Loucy (cell line): ENCODE measurements around the gene RPS5.

Experiments used
- H2AFZ ChIP-seq: fragments of 200-600 bp; sonication (generic); 2 replicates; pipeline ENCODE4 v1.6.0; 2016; ENCODE audit warnings: antibody characterized with exemption, mild to moderate bottlenecking, low read length, moderate library complexity
- H3F3A ChIP-seq: fragments of 200-600 bp; 2 replicates; pipeline ENCODE4 v1.6.0; 2016; ENCODE audit warnings: antibody characterized with exemption, low read depth, mild to moderate bottlenecking
- H3K27me3 ChIP-seq: fragments of 200-600 bp; sonication (generic); 2 replicates; pipeline ENCODE4 v1.6.1; 2014; ENCODE audit warnings: low read length, mild to moderate bottlenecking; ENCODE audit not compliant: insufficient read depth, poor library complexity, severe bottlenecking
- H3K36me3 ChIP-seq: fragments of 200-600 bp; sonication (generic); 2 replicates; pipeline ENCODE4 v1.6.1; 2016; ENCODE audit warnings: low read length; ENCODE audit not compliant: insufficient read depth
- H3K4me1 ChIP-seq: fragments of 200-600 bp; sonication (generic); 2 replicates; pipeline ENCODE4 v1.5.1; 2014; ENCODE audit warnings: low read length, mild to moderate bottlenecking; ENCODE audit not compliant: insufficient read depth, poor library complexity, severe bottlenecking
- H3K4me2 ChIP-seq: fragments of 200-600 bp; sonication (generic); 2 replicates; pipeline ENCODE4 v1.6.0; 2014; ENCODE audit warnings: antibody characterized with exemption, low read length, low read depth, mild to moderate bottlenecking; ENCODE audit not compliant: poor library complexity, severe bottlenecking
- H3K4me3 ChIP-seq: fragments of 200-600 bp; sonication (generic); 2 replicates; pipeline ENCODE4 v1.5.1; 2014; ENCODE audit warnings: low read length, mild to moderate bottlenecking, mixed read lengths; ENCODE audit not compliant: poor library complexity, severe bottlenecking
- H3K79me2 ChIP-seq: fragments of 200-600 bp; sonication (generic); 2 replicates; pipeline ENCODE4 v1.6.1; 2014; ENCODE audit warnings: low read length; ENCODE audit not compliant: insufficient read depth
- H3K9ac ChIP-seq: fragments of 200-600 bp; sonication (generic); 2 replicates; pipeline ENCODE4 v1.6.0; 2014; ENCODE audit warnings: mild to moderate bottlenecking, low read depth, low read length, moderate library complexity; ENCODE audit not compliant: poor library complexity, severe bottlenecking
- H3K9me2 ChIP-seq: fragments of 200-600 bp; sonication (generic); replicated peaks from 2 replicates; pipeline ENCODE4 v1.6.1; 2016; ENCODE audit warnings: low read depth, low read length, mixed read lengths
- H3K9me3 ChIP-seq: fragments of 200-600 bp; sonication (generic); 2 replicates; pipeline ENCODE4 v1.6.1; 2014; ENCODE audit warnings: mild to moderate bottlenecking, antibody characterized with exemption, low read length, low read depth; ENCODE audit not compliant: insufficient read depth
- H4K20me1 ChIP-seq: fragments of 200-600 bp; sonication (generic); 2 replicates; pipeline ENCODE4 v1.6.0; 2014; ENCODE audit warnings: antibody characterized with exemption, low read length, mild to moderate bottlenecking; ENCODE audit not compliant: insufficient read depth, poor library complexity, severe bottlenecking
- CTCF ChIP-seq: fragments of 200-600 bp; sonication (generic); conservative IDR thresholded peaks from 2 replicates; pipeline ENCODE4 v1.5.1; 2014; ENCODE audit warnings: mild to moderate bottlenecking, antibody characterized with exemption, low read length
- EZH2phosphoT487 ChIP-seq: fragments of 200-600 bp; IDR thresholded peaks from 2 replicates; pipeline ENCODE4 v1.6.1; 2018; ENCODE audit warnings: antibody characterized with exemption, mild to moderate bottlenecking, moderate library complexity, borderline replicate concordance

RPS5 gene

GRCh38 chr19:58361900-58362271, 25.2 kb upstream of the RPS5 start:
- H3K27me3 ChIP-seq: no peaks in the 10 kb centered on the region
- peak overlapping the region; percentile 80 for H3K4me2 ChIP-seq
- peak overlapping the region; percentile 96 for H3K9ac ChIP-seq
- H2AFZ ChIP-seq: peak overlapping the region; percentile 96
- H3K9me3 ChIP-seq: no peaks in the 10 kb centered on the region
- no peaks in the 10 kb centered on the region for H4K20me1 ChIP-seq
- H3K4me1 ChIP-seq: peaks cover 17% of the 10 kb centered on the region
- peak overlapping the region; percentile 89 for H3K4me3 ChIP-seq
- H3K36me3 ChIP-seq: no peaks in the 10 kb centered on the region
- no peaks in the 10 kb centered on the region for H3K9me2 ChIP-seq
- H3K79me2 ChIP-seq: no peaks in the 10 kb centered on the region
- TF ChIP-seq EZH2phosphoT487: no peak
- no peak for TF ChIP-seq CTCF
- no peaks in the 10 kb centered on the region for H3F3A ChIP-seq

GRCh38 chr19:58362272-58362994, 24.6 kb upstream of the RPS5 start, which contains the start of gene ZNF497:
Gene ZNF497, minus strand, starts transcription at chr19:58362751. Its CDS starts 5,116 bp downstream, at chr19:58357635.
- H3K9me3 ChIP-seq: no peaks in the 10 kb centered on the region
- H3K79me2 ChIP-seq: no peaks in the 10 kb centered on the region
- H3F3A ChIP-seq: no peaks in the 10 kb centered on the region
- TF ChIP-seq CTCF (no peak), EZH2phosphoT487 (no peak)
- H3K4me2 ChIP-seq: peak within 1 kb of the TSS; percentile 80
- H3K36me3 ChIP-seq: no peaks in the 10 kb centered on the region
- H3K4me3 ChIP-seq: peak within 1 kb of the TSS; percentile 89
- peak within 1 kb of the TSS; percentile 96 for H2AFZ ChIP-seq
- H3K4me1 ChIP-seq: peaks cover 17% of the 10 kb centered on the region
- no peaks in the 10 kb centered on the region for H3K27me3 ChIP-seq
- peak within 1 kb of the TSS; percentile 96 for H3K9ac ChIP-seq
- H4K20me1 ChIP-seq: no peaks in the 10 kb centered on the region
- H3K9me2 ChIP-seq: no peaks in the 10 kb centered on the region

- Histone ChIP-seq H3K4me2 (no peak overlapping the region), H3K79me2 (no peaks in the 10 kb centered on the region), H3K36me3 (no peaks in the 10 kb centered on the region), H4K20me1 (no peaks in the 10 kb centered on the region), H3K4me3 (no peak overlapping the region), H3K9me3 (no peaks in the 10 kb centered on the region), H3K4me1 (peaks cover 17% of the 10 kb centered on the region), H3F3A (no peaks in the 10 kb centered on the region), H2AFZ (no peak overlapping the region), H3K27me3 (no peaks in the 10 kb centered on the region), H3K9ac (no peak overlapping the region), H3K9me2 (no peaks in the 10 kb centered on the region)
- TF ChIP-seq EZH2phosphoT487: no peak
- no peak for TF ChIP-seq CTCF
These were observed 22.9 kb upstream of the RPS5 start for GRCh38 chr19:58364146-58364545.
